ENCODE data around the gene MAD1L1. TPM values are rescaled to one million over a fixed set of nuclear protein-coding genes. Genes with fewer than 3 reads are reported as not detected.

The MAD1L1 gene
- total RNA-seq, 1 donor from 2014 or later = 53.8 TPM

GRCh38 chr7:2205036-2205780, 27.5 kb downstream of the MAD1L1 start:
- H3K9me3 Mint-ChIP-seq = no peaks in the 10 kb centered on the region
- TF ChIP-seq, protein P1, sequence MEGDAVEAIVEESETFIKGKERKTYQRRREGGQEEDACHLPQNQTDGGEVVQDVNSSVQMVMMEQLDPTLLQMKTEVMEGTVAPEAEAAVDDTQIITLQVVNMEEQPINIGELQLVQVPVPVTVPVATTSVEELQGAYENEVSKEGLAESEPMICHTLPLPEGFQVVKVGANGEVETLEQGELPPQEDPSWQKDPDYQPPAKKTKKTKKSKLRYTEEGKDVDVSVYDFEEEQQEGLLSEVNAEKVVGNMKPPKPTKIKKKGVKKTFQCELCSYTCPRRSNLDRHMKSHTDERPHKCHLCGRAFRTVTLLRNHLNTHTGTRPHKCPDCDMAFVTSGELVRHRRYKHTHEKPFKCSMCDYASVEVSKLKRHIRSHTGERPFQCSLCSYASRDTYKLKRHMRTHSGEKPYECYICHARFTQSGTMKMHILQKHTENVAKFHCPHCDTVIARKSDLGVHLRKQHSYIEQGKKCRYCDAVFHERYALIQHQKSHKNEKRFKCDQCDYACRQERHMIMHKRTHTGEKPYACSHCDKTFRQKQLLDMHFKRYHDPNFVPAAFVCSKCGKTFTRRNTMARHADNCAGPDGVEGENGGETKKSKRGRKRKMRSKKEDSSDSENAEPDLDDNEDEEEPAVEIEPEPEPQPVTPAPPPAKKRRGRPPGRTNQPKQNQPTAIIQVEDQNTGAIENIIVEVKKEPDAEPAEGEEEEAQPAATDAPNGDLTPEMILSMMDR (conservative IDR thresholded peaks at IDR 0.05) = no peak
- DNase-seq (ENCODE audit: low read depth, low spot score) = no peak
- peaks cover 9% of the 10 kb centered on the region for H3K36me3 Mint-ChIP-seq (ENCODE audit: low read depth)
- H3K27me3 Mint-ChIP-seq (ENCODE audit: low read depth) = no peaks in the 10 kb centered on the region
- peaks cover 16% of the 10 kb centered on the region for H3K4me1 Mint-ChIP-seq
- no peak overlapping the region for H3K4me3 Mint-ChIP-seq
- peak overlapping the region; percentile 81 for H3K27ac Mint-ChIP-seq (ENCODE audit: unreplicated experiment)

- no peak overlapping the region for H3K27ac Mint-ChIP-seq (ENCODE audit: unreplicated experiment)
- DNase-seq (ENCODE audit: low read depth, low spot score) = no peak
- H3K36me3 Mint-ChIP-seq (ENCODE audit: low read depth) = peaks cover 9% of the 10 kb centered on the region
- H3K4me3 Mint-ChIP-seq = no peak overlapping the region
- TF ChIP-seq, protein P1 (conservative IDR thresholded peaks at IDR 0.05) = no peak
- H3K27me3 Mint-ChIP-seq (ENCODE audit: low read depth) = no peaks in the 10 kb centered on the region
- no peaks in the 10 kb centered on the region for H3K9me3 Mint-ChIP-seq
- H3K4me1 Mint-ChIP-seq = peaks cover 16% of the 10 kb centered on the region
Observed at GRCh38 chr7:2204446-2204845, 28.3 kb downstream of the MAD1L1 start.

- no peak overlapping the region for H3K27ac Mint-ChIP-seq (ENCODE audit: unreplicated experiment)
- TF ChIP-seq, protein P1 (conservative IDR thresholded peaks at IDR 0.05) = no peak
- no peak for DNase-seq (ENCODE audit: low read depth, low spot score)
- H3K36me3 Mint-ChIP-seq (ENCODE audit: low read depth) = peaks cover 7% of the 10 kb centered on the region
- H3K27me3 Mint-ChIP-seq (ENCODE audit: low read depth) = no peaks in the 10 kb centered on the region
- no peak overlapping the region for H3K4me3 Mint-ChIP-seq
- H3K4me1 Mint-ChIP-seq = peaks cover 16% of the 10 kb centered on the region
- H3K9me3 Mint-ChIP-seq = no peaks in the 10 kb centered on the region
Observed at GRCh38 chr7:2203766-2204300, 28.9 kb downstream of the MAD1L1 start.

DNA sequence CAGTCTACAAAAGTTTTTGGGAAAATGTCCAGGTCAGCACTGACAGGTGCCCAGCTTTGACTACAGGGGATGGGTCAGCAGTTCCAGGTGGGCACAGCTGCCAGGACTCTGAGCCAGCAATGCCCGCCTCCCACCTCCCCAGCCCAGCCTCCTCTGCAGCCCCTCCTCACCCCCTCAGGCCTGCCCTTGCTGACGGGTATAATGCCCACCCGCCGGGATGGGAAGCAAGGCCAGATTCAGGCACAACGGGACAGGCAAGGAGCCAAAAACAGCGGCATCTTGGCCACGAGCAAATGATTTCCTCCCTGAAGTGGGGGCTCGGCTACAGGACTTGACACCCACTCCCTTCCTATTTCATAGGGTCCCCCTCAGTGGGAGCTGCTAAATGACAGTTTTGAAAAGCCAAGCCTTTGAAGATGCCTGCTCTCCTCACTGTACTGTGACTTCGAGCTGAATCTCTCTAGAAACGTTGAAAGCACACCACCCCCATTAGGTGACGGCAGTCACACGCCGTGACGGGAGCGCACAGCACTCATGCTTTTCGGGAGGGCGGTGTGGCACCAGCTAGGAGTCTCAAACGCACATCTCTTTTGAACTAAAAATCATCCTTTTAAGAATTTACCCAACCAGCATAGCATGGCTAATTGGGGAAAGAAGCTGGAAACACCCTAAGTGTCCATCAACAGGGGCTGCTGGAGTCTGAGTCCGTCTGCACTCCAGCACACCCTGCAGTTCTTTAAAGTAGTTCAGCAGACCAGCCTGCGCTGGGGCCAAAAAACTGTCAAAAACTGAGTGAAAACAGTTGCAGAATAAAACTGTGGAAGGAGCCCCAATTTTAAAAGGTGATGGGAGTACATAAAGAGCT, 29.6 kb downstream of the MAD1L1 start:
- peak overlapping the region; percentile 62 for H3K27ac Mint-ChIP-seq (ENCODE audit: unreplicated experiment)
- no peaks in the 10 kb centered on the region for H3K9me3 Mint-ChIP-seq
- H3K4me1 Mint-ChIP-seq = peaks cover 16% of the 10 kb centered on the region
- no peak for DNase-seq (ENCODE audit: low read depth, low spot score)
- H3K27me3 Mint-ChIP-seq (ENCODE audit: low read depth) = no peaks in the 10 kb centered on the region
- H3K36me3 Mint-ChIP-seq (ENCODE audit: low read depth) = peaks cover 3% of the 10 kb centered on the region
- H3K4me3 Mint-ChIP-seq = no peak overlapping the region
- TF ChIP-seq, protein P1 (conservative IDR thresholded peaks at IDR 0.05) = no peak

GRCh38 chr7:2202361-2202761, 30.4 kb downstream of the MAD1L1 start:
- no peaks in the 10 kb centered on the region for H3K9me3 Mint-ChIP-seq
- TF ChIP-seq, protein P1 (conservative IDR thresholded peaks at IDR 0.05) = no peak
- no peaks in the 10 kb centered on the region for H3K27me3 Mint-ChIP-seq (ENCODE audit: low read depth)
- DNase-seq (ENCODE audit: low read depth, low spot score) = no peak
- H3K4me3 Mint-ChIP-seq = no peak overlapping the region
- H3K4me1 Mint-ChIP-seq = peaks cover 16% of the 10 kb centered on the region
- H3K36me3 Mint-ChIP-seq (ENCODE audit: low read depth) = peaks cover 6% of the 10 kb centered on the region
- H3K27ac Mint-ChIP-seq (ENCODE audit: unreplicated experiment) = no peak overlapping the region

All from neural crest cell (in vitro differentiated cells).